ENCODE measurements around the gene ASGR2. TPM values are rescaled to one million over a fixed set of nuclear protein-coding genes. Genes with fewer than 3 reads are reported as not detected.

ASGR2 gene
- polyA plus RNA-seq, 1 donor (not counting 4 experiments of a cell fraction or from before 2014, with no cell fraction given), result not detected

DNA sequence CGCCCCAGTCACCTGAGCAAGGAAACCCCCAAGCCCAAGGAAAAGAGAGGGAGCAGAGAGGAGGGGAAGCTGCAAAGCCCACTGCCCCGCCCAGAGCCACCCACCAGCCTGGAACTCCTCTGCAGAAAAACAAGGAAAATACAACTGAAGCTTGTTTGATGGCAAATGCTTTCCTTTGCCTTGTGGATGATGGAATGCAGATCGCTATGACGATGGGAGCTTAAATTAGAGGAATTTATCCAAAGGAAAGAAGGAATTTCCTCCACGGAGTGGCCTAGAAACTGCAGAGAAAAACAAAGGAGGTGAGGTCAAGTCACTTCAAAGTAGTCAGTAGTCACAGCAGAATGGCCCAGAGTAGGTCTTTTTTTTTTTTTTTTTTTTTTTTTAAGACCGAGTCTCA, 31.5 kb upstream of the ASGR2 start:
- no peak overlapping the region for H3K4me3 ChIP-seq (ENCODE audit: control insufficient read depth in 2 of 3, extremely low read depth in 1 of 3, insufficient read depth in 2 of 3, low read depth in 1 of 3, low read length in 3 of 3)
- DNase-seq (ENCODE audit: low read depth, low spot score) (no peak), FAIRE-seq (no peak)
- H3K36me3 ChIP-seq (ENCODE audit: control insufficient read depth in 2 of 2, extremely low read depth in 1 of 2, insufficient read depth in 2 of 2, low read length in 2 of 2), result no peaks in the 10 kb centered on the region
- peaks cover 9% of the 10 kb centered on the region for H3K4me1 ChIP-seq (ENCODE audit: control insufficient read depth, extremely low read depth, insufficient read depth, low read length)
- TF ChIP-seq, protein P1, sequence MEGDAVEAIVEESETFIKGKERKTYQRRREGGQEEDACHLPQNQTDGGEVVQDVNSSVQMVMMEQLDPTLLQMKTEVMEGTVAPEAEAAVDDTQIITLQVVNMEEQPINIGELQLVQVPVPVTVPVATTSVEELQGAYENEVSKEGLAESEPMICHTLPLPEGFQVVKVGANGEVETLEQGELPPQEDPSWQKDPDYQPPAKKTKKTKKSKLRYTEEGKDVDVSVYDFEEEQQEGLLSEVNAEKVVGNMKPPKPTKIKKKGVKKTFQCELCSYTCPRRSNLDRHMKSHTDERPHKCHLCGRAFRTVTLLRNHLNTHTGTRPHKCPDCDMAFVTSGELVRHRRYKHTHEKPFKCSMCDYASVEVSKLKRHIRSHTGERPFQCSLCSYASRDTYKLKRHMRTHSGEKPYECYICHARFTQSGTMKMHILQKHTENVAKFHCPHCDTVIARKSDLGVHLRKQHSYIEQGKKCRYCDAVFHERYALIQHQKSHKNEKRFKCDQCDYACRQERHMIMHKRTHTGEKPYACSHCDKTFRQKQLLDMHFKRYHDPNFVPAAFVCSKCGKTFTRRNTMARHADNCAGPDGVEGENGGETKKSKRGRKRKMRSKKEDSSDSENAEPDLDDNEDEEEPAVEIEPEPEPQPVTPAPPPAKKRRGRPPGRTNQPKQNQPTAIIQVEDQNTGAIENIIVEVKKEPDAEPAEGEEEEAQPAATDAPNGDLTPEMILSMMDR (optimal IDR thresholded peaks at IDR 0.05 in 1 of 3, IDR thresholded peaks at IDR 0.05 in 1 of 3, conservative IDR thresholded peaks at IDR 0.05 in 1 of 3; ENCODE audit: extremely low read depth in 1 of 3, insufficient read depth in 2 of 3, low read length in 3 of 3), result no peak
- TF ChIP-seq EZH2 (IDR thresholded peaks at IDR 0.05; ENCODE audit: low read length), result no peak
- no peaks in the 10 kb centered on the region for H3K9me1 ChIP-seq (ENCODE audit: control insufficient read depth, extremely low read depth, insufficient read depth, low read length)
- H2AFZ ChIP-seq (ENCODE audit: control insufficient read depth, low read length), result no peak overlapping the region
- no peaks in the 10 kb centered on the region for H3K9me3 ChIP-seq (ENCODE audit: control insufficient read depth, low read depth, low read length)
- no peaks in the 10 kb centered on the region for H3K27me3 ChIP-seq (ENCODE audit: control insufficient read depth, extremely low read depth, insufficient read depth, low read length)
- dilution Hi-C loops (cut with MboI; ENCODE audit: extremely low pct_ligation_motif_present, low sequenced_read_pairs), result no loop called here
- H4K20me1 ChIP-seq (ENCODE audit: control insufficient read depth, extremely low read depth, insufficient read depth, low read length), result no peaks in the 10 kb centered on the region
- no peak overlapping the region for H3K4me2 ChIP-seq (ENCODE audit: control insufficient read depth, extremely low read depth, insufficient read depth, low read depth, low read length)
- no peak overlapping the region for H3K9ac ChIP-seq (ENCODE audit: control insufficient read depth, extremely low read depth, insufficient read depth, low read length)
- H3K27ac ChIP-seq (ENCODE audit: control insufficient read depth, insufficient read depth, low read length), result no peak overlapping the region
- H3K79me2 ChIP-seq (ENCODE audit: control insufficient read depth, insufficient read depth, low read length), result no peaks in the 10 kb centered on the region

DNA sequence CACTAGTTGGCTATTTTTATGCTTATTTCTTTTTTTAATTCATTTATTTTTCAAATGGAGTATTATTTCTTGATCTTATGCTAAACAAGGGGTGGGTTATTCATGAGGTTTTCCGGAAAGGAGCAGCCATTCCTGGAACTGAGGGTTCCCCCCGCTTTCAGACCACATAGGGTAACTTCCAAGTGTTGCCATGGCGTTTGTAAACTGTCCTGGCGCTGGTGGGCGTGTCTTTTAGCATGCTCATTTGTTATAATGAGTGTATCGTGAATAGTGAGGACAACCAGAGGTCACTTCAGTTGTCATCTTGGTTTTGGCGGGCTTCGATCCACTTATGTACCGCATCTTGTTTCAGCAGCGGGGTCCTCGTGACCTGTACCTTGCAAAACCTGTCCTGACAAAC, 29.6 kb upstream of the ASGR2 start:
- dilution Hi-C loops (cut with MboI; ENCODE audit: extremely low pct_ligation_motif_present, low sequenced_read_pairs), result no loop called here
- Histone ChIP-seq H3K36me3 (ENCODE audit: control insufficient read depth in 2 of 2, extremely low read depth in 1 of 2, insufficient read depth in 2 of 2, low read length in 2 of 2) (no peaks in the 10 kb centered on the region), H3K27ac (ENCODE audit: control insufficient read depth, insufficient read depth, low read length) (no peak overlapping the region), H3K9me3 (ENCODE audit: control insufficient read depth, low read depth, low read length) (no peaks in the 10 kb centered on the region), H3K4me3 (ENCODE audit: control insufficient read depth in 2 of 3, extremely low read depth in 1 of 3, insufficient read depth in 2 of 3, low read depth in 1 of 3, low read length in 3 of 3) (no peak overlapping the region), H4K20me1 (ENCODE audit: control insufficient read depth, extremely low read depth, insufficient read depth, low read length) (no peaks in the 10 kb centered on the region), H3K9me1 (ENCODE audit: control insufficient read depth, extremely low read depth, insufficient read depth, low read length) (no peaks in the 10 kb centered on the region), H3K4me1 (ENCODE audit: control insufficient read depth, extremely low read depth, insufficient read depth, low read length) (peaks cover 9% of the 10 kb centered on the region), H3K9ac (ENCODE audit: control insufficient read depth, extremely low read depth, insufficient read depth, low read length) (no peak overlapping the region), H3K4me2 (ENCODE audit: control insufficient read depth, extremely low read depth, insufficient read depth, low read depth, low read length) (no peak overlapping the region), H2AFZ (ENCODE audit: control insufficient read depth, low read length) (no peak overlapping the region), H3K27me3 (ENCODE audit: control insufficient read depth, extremely low read depth, insufficient read depth, low read length) (peaks cover 7% of the 10 kb centered on the region), H3K79me2 (ENCODE audit: control insufficient read depth, insufficient read depth, low read length) (no peaks in the 10 kb centered on the region)
- TF ChIP-seq EZH2 (IDR thresholded peaks at IDR 0.05; ENCODE audit: low read length), result no peak
- TF ChIP-seq, protein P1 (optimal IDR thresholded peaks at IDR 0.05 in 1 of 3, IDR thresholded peaks at IDR 0.05 in 1 of 3, conservative IDR thresholded peaks at IDR 0.05 in 1 of 3; ENCODE audit: extremely low read depth in 1 of 3, insufficient read depth in 2 of 3, low read length in 3 of 3), result no peak
- no peak for FAIRE-seq
- DNase-seq (ENCODE audit: low read depth, low spot score), result no peak

Measured in keratinocyte (primary cell).